OCI-LY7 (cell line): Measurements from ENCODE around the gene SLC2A13.

Source experiments
- CTCF ChIP-seq: fragments of 200-600 bp; sonication (generic); conservative IDR thresholded peaks from 2 replicates; pipeline ENCODE4 v1.5.1; 2014; ENCODE audit warnings: mild to moderate bottlenecking, antibody characterized with exemption, low read length, moderate library complexity, mixed read lengths
- EZH2phosphoT487 ChIP-seq: fragments of 200-600 bp; sonication (generic); IDR thresholded peaks from 2 replicates; pipeline ENCODE4 v1.6.1; 2018; ENCODE audit warnings: low read depth, borderline replicate concordance, mild to moderate bottlenecking, mixed run types, antibody characterized with exemption, low read length, moderate library complexity, mixed read lengths

DNA sequence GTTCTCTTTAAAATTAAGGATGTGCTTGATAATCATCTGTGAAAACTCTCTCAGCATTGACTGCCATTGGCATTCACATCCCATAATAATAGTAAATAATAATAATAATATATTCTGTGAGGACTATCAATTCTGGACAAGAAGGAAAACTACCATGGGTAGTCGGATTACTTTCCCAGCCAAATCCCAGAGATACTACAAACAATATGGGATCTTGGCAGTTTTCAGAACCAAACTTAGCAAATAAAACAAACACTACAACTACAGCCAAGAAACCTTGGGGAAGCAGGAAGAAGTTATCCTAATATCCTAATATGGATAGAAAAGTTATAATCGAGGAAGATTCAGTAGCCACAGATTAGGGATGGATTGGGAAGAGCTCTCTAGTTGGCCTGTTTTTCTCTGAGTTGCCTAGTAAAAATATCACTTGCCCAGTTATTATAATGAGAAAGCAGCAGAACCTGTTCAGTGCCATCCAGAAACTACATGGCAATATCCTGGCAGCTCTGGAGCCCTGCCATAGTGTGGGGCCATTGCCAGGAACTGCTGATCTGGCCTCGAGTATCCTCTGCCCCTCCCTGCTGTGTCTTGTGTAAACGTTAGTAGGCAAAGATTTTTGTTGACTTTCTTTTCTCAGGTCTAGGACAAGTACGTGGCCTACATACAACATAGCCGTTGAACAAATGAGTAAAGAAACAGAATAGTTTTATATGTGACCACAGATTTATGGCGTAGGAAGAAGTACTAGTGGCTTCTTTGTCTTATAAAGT, 193.5 kb downstream of the SLC2A13 start:
- TF ChIP-seq CTCF, result no peak
- no peak for TF ChIP-seq EZH2phosphoT487
